ENCODE measurements around the gene AUTS2. TPM values are rescaled to one million over a fixed set of nuclear protein-coding genes. Genes with fewer than 3 reads are reported as not detected.

Gene AUTS2
- total and polyA plus RNA-seq, 2 of the 8 experiments (the other 6 are each of a cell fraction or from before 2014, with no cell fraction given): 25.9 to 101 TPM

GRCh38 chr7:69813637-69814240, 215.5 kb downstream of the AUTS2 start:
- FAIRE-seq (no peak), DNase-seq (ENCODE audit: low read depth in 1 of 2, low spot score in 2 of 2) (no peak)
- H4K91ac ChIP-seq (replicated peaks; ENCODE audit: insufficient read length, low read length): no peak overlapping the region
- H2BK5ac ChIP-seq (ENCODE audit: low read depth, low read length): no peak overlapping the region
- H3K4me1 ChIP-seq (replicated peaks in 1 of 4; ENCODE audit: control insufficient read depth in 3 of 4, insufficient read depth in 4 of 4, low read length in 3 of 4): peaks cover 2 to 11% (median 6%) of the 10 kb centered on the region in 4 experiments; a peak in 4 of 7 replicates
- no peak overlapping the region for H3K4ac ChIP-seq (replicated peaks; ENCODE audit: insufficient read length, low read depth, low read length)
- H2BK12ac ChIP-seq (ENCODE audit: low read depth, low read length): no peak overlapping the region
- H4K8ac ChIP-seq (ENCODE audit: extremely low read depth, insufficient read depth, low read length): no peak overlapping the region
- H3K79me1 ChIP-seq (ENCODE audit: low read depth, low read length): no peaks in the 10 kb centered on the region; the same call in 1 of the 2 replicates
- no peaks in the 10 kb centered on the region for H3K23me2 ChIP-seq (ENCODE audit: low read depth, low read length)
- no peak overlapping the region for H3K9ac ChIP-seq (replicated peaks in 1 of 4; ENCODE audit: extremely low read depth in 1 of 4, low read depth in 3 of 4, low read length in 3 of 4)
- no peak overlapping the region for H2AFZ ChIP-seq (ENCODE audit: low read length)
- H3K27ac ChIP-seq (ENCODE audit: low read depth, low read length): no peak overlapping the region
- H3K36me3 ChIP-seq (ENCODE audit: control insufficient read depth in 2 of 4, insufficient read depth in 4 of 4, low read length in 3 of 4): no peaks in the 10 kb centered on the region
- H3K9me3 ChIP-seq (ENCODE audit: insufficient read depth in 2 of 2, low read depth in 1 of 2, low read length in 1 of 2): no peaks in the 10 kb centered on the region
- H3K23ac ChIP-seq (ENCODE audit: insufficient read length): no peak overlapping the region
- no peak overlapping the region for H3K4me2 ChIP-seq (ENCODE audit: insufficient read depth in 1 of 2, low read depth in 2 of 2, low read length in 2 of 2)
- ChIA-PET CTCF (ENCODE audit: partially characterized antibody) (interaction anchor here (0.6 to 1.1 kb wide), 4 partner anchors 8 to 82 kb away, joined by 3 to 6 read pairs (median 3); no protein-coding TSS in a partner anchor), POLR2A (ENCODE audit: partially characterized antibody) (interaction anchor here (0.9 kb wide), 1 partner anchor 16 kb away, joined by 3 read pairs; no protein-coding TSS in a partner anchor)
- H4K20me1 ChIP-seq (replicated peaks in 1 of 2; ENCODE audit: control insufficient read depth in 1 of 2, insufficient read depth in 2 of 2, low read length in 2 of 2): no peaks in the 10 kb centered on the region
- no peak overlapping the region for H2BK120ac ChIP-seq (replicated peaks; ENCODE audit: low read depth, low read length)
- no peaks in the 10 kb centered on the region for H3K27me3 ChIP-seq (replicated peaks in 1 of 4; ENCODE audit: control insufficient read depth in 3 of 4, extremely low read depth in 1 of 4, insufficient read depth in 3 of 4, low read length in 3 of 4)
- H2AK5ac ChIP-seq (ENCODE audit: low read depth, low read length): no peak overlapping the region
- H3K79me2 ChIP-seq (ENCODE audit: control insufficient read depth in 1 of 2, insufficient read depth in 2 of 2, low read length in 2 of 2): no peaks in the 10 kb centered on the region
- no peak overlapping the region for H2BK20ac ChIP-seq (ENCODE audit: low read length)
- no peak overlapping the region for H3K4me3 ChIP-seq (ENCODE audit: extremely low read depth in 1 of 4, insufficient read depth in 2 of 4, low read depth in 3 of 4, low read length in 4 of 4)
- H2BK15ac ChIP-seq (ENCODE audit: low read length): no peak overlapping the region
- no peak overlapping the region for H3K14ac ChIP-seq (ENCODE audit: insufficient read length)
- no peak overlapping the region for H4K5ac ChIP-seq (ENCODE audit: insufficient read length, low read depth, low read length)
- H3K18ac ChIP-seq (ENCODE audit: extremely low read depth, low read length): no peak overlapping the region
- no peak overlapping the region for H3K56ac ChIP-seq (replicated peaks; ENCODE audit: insufficient read length, low read depth, low read length)
- TF ChIP-seq ATF2 (IDR thresholded peaks at IDR 0.05; ENCODE audit: low read length) (no peak), GABPA (IDR thresholded peaks at IDR 0.05; ENCODE audit: borderline replicate concordance, insufficient read depth, low read length) (no peak), EP300 (IDR thresholded peaks at IDR 0.05; ENCODE audit: borderline replicate concordance in 1 of 2, low read depth in 2 of 2, low read length in 2 of 2) (no peak), KDM4A (IDR thresholded peaks at IDR 0.05; ENCODE audit: low read depth, low read length, severe bottlenecking) (no peak), SIN3A (conservative IDR thresholded peaks at IDR 0.05 in 1 of 2, IDR thresholded peaks at IDR 0.05 in 1 of 2; ENCODE audit: low read depth in 1 of 2, low read length in 2 of 2) (no peak), CHD1 (IDR thresholded peaks at IDR 0.05; ENCODE audit: low read depth, low read length) (no peak), TBP (IDR thresholded peaks at IDR 0.05; ENCODE audit: low read depth, low read length) (no peak), NRF1 (IDR thresholded peaks at IDR 0.05; ENCODE audit: low read depth, low read length) (no peak), SP1 (IDR thresholded peaks at IDR 0.05; ENCODE audit: low read depth, low read length) (no peak), SP4 (IDR thresholded peaks at IDR 0.05; ENCODE audit: low read length) (no peak), SRF (IDR thresholded peaks at IDR 0.05; ENCODE audit: low read depth, low read length) (no peak), POU5F1 (IDR thresholded peaks at IDR 0.05; ENCODE audit: low read depth, low read length) (no peak), TAF7 (optimal IDR thresholded peaks at IDR 0.05; ENCODE audit: borderline replicate concordance, low read depth, low read length) (no peak)
